ENCODE results near the gene CACNA1C.

DNA sequence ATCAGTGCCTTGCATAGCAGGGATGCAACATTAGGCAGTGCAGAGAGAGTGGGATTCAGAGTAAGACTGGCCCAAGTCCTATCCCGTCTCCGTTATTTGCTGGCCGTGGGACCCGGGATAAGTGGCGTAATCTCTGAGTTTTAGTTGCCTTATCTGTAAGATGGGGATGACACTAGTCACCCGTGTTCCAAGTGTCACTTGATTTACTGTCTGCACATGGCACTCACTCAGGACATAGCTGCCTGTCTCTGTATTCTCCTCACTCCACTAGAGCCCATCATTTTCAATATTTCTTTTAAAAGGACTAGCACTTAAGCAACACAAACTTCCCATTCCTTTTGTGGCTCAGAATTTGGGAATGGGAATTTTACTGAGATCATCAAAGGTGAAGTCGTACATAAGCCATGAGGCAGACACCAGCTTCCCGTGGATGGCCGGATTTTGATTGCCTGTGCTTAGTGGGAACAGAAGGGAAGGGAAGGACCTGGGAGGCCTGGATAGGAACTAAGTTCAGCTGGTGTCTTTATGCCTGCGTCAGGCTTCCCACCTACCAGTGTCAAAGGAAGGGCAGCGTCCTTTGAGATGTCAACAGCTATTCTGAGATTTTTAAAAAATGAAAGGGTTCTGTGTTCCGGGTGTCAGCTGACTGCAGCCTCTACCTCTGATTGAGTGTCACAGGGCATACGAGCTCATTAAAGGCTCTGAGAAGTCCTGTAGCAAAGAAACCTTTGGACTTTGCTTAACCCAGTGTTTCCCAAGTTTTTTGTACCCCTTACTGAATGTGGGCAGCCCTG, 361.4 kb downstream of the CACNA1C start:
- TF ChIP-seq, protein P1, sequence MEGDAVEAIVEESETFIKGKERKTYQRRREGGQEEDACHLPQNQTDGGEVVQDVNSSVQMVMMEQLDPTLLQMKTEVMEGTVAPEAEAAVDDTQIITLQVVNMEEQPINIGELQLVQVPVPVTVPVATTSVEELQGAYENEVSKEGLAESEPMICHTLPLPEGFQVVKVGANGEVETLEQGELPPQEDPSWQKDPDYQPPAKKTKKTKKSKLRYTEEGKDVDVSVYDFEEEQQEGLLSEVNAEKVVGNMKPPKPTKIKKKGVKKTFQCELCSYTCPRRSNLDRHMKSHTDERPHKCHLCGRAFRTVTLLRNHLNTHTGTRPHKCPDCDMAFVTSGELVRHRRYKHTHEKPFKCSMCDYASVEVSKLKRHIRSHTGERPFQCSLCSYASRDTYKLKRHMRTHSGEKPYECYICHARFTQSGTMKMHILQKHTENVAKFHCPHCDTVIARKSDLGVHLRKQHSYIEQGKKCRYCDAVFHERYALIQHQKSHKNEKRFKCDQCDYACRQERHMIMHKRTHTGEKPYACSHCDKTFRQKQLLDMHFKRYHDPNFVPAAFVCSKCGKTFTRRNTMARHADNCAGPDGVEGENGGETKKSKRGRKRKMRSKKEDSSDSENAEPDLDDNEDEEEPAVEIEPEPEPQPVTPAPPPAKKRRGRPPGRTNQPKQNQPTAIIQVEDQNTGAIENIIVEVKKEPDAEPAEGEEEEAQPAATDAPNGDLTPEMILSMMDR (IDR thresholded peaks at IDR 0.05) = no peak
- TF ChIP-seq POLR2AphosphoS5 (IDR thresholded peaks at IDR 0.05) (no peak), EP300 (IDR thresholded peaks at IDR 0.05) (no peak)

Measured in suprapubic skin (tissue), 4 donors.